ENCODE measurements around the gene PCED1B.
"Not testable (repeated sequence)": the region's sequence is repeated elsewhere in the genome, so short reads cannot be mapped to it uniquely, and the experiment has no call there.

PCED1B gene, protein sequence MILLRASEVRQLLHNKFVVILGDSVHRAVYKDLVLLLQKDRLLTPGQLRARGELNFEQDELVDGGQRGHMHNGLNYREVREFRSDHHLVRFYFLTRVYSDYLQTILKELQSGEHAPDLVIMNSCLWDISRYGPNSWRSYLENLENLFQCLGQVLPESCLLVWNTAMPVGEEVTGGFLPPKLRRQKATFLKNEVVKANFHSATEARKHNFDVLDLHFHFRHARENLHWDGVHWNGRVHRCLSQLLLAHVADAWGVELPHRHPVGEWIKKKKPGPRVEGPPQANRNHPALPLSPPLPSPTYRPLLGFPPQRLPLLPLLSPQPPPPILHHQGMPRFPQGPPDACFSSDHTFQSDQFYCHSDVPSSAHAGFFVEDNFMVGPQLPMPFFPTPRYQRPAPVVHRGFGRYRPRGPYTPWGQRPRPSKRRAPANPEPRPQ
- total RNA-seq, result 12.5 to 27.2 reads per million in 2 donors

DNA sequence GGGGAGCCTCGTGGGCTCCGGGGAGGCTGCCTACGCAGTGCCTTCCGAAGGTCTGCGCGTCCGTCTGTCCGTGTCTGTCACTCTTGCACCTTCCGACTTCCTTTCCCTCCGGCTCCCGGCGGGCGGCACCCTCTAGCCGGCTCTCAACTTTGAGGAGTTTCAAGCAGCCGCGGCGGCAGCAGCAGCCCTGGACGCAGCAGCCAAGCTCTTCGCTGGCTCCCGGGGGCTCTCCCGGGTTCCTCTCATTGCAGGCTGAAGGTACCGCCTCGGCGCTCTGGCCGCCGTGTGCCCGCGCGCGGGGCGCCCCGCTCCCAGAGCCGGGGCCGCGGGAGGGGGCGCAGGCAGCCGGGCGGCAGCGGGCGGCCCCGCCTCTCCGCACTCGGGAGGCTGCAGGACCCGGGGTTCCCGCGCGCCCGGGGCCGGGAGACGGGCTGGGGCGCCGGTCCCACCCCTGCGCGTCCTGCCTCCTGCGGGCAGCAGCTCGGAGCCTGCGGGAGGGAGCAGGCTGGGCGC, at the start of gene PCED1B, which contains the start of gene AMIGO2:
PCED1B (plus strand) TSS at position 154 of the 513 bp plus-strand sequence. CDS start 155,443 bp downstream, outside the sequence.
AMIGO2 (minus strand) TSS at position 492 of the 513 bp plus-strand sequence. CDS start 957 bp downstream, outside the sequence.
- DNase-seq, result peak; percentile 19 to 76 (median 50)

DNA sequence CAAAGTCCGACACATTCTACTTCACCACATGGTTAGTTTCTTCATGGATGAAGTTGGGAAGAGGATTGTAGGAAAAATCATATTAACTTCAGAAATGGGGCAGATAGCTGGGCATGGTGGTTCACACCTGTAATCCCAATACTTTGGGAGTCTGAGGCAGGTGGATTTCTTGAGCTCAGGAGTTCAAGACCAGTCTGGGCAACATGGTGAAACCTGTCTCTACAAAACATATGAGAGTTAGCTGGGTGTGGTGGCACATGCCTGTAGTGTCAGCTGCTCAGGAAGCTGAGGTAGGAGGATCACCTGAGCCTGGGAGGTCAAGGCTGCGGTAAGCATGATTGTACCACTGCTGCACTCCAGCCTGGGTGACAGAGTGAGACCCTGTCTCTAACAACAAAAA, 49.5 kb upstream of the PCED1B start:
- no peak for DNase-seq

DNA sequence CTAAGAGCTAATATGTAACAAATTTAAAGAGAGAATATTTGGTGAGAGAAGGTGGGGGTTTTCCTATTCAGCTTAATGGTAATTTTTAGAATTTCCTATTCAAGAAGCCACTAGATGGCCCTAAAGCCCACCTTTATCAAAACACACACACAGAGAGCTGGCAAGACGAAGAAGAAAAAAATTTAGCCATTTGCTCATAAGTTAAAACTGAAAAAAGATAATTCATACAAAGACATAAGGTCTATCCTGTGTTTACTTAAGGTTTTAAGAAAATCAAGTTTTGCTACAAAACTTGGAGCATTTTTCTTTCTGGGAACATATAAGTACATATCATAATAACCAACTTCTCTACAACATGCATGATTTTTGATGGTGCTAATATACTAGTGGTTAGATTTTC, 46.8 kb upstream of the PCED1B start:
- peak in 2 of 5 experiments; percentile 38 to 69 for DNase-seq

DNA sequence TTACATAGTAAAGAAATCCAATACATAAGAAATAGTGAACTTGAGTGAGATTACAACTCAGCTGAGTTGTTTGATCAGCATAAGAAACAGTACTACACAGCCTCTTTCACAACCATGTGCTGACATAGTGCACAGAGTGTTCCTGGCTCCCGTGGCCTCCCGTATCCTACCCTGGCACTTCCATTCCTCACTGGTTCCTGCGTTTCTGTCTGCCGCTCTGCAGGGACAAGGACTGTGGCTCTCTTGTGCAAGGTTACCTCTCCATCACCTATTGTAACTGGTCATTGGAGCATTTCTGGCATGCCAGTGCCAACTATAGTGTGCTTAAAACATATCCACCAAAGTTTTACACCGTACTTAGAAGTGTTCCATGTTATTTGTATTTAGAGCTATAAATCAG, 46.3 kb upstream of the PCED1B start:
- no peak for DNase-seq

DNA sequence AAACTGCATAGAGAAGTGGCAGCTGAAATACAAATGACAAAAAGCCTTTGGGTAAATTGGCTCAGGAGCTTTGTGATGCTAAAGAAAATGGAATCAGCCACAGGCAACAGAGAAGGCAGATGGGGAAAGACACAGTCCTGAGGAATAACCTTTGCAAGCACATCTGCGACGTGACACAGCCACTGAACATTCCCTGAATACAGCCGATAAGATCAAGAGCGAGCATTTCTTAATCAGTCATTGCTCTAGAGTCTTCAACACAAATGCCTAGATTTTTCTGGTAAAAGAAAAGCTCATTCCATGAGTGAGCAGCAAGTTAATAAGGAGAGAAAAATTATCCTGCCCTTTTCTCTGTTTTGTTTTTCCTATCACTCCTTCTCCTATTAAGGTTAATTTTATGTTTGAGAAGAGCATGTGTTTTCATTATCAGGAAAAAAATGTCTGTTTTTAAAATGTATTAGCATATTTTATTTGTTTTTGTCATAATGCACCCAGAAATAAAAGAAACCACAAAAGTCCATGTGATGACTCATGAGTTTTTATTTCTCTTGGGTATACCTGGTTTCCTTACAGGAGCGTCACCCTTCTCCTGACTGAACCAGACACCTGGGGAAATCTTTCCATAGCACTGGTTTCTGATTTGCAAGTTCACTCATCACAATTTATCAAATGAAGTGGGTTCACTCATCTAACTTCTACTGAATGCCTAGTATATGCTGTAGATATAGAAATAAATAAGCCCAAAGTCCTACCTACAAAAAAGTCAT, 45.4 kb upstream of the PCED1B start:
- DNase-seq, result no peak

DNA sequence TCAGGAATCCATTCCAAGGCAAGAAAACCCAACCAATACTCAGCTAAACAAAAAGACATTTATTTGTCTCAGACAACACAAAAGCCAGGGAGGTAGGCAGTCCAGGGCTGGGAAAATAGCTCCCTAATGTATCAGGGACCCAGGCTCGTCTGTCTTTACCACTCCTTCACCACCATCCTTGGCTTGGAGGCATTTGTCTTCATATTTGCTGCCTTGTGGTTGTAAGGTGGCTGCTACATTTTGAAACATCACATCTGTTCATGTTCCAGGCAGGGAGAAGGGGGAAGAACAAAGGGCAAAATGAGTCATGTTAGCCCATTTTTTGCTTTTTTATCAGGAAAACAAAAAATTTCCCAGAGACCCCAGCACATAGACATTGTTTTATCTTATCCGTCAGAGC, 44.8 kb upstream of the PCED1B start:
- no peak for DNase-seq

DNA sequence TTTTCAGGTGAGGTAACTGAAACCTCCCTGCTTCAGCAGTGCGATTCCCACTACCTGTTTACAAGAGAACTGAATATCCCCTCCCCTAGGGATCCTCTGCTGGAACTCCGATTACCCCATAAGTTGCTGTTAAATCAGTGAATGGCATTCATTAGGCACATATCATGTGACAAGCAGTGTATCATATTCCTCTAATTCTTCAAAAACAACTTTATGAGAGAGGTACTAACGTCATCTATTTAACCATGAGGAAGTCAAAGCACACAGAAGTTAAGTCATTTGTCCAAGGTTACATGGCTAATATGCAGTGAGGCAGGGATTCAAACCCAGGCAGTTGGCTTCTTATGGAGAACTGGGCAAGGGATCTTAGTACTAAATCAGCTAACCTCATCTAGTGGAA, 43.9 kb upstream of the PCED1B start:
- DNase-seq, result no peak

DNA sequence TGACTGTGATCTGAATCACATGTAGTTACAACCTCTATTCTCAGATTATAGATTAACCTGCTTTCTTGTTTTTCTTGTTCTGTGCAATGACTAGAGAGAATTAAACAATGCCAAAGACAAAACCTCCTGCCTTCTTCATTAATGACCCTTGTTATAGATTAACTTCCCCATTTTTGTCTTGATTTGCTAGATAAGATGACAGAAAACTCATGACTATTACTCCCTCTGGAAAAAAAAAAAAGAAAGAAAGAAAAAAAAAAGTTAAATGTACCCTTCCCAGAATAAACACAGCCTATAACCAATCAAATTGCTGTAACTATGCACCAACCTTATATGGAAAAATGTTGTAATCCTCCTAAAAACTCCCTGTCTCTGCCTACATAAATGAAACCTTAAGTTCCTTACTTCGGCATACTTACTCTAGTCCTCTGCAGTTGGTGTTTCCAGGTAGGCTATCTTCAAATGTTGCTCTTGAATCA, 41.1 kb upstream of the PCED1B start:
- no peak for DNase-seq

DNA sequence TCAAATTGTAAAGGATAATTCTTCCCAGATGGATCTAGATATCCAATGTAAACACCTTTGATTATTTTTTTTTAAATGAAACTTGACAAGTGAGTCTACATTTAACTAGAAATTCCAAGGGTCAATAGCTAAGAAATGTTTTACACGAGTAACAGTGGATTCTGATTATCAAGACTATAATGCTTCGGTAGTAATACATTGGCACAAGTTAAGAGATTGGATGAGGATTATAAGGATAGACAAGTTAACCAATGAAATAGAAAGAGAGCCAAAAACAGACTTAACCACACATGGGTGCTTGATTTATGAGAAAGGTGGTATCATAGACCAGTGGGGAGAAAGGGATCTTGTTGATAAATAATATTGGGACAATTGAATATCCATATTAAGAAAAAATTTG, 40.3 kb upstream of the PCED1B start:
- DNase-seq, result no peak

DNA sequence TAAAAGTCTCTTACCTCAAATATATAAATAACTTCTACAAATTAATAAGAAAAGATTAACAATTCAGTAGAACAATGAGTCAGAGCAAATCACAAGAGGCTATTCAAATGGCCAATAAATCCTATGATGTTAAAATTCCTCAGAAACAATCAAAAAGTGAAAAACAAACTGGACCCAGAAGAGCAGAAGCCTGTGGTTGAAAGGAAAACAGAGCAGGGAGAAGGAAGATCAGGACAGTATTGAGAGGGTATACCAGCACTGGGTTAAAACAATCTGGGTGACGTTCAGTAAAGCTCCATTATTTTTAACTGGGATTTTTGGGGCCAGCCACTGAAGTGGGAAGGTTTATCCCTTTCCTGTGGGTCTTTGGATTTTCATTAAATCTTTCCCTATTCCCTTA, 39.7 kb upstream of the PCED1B start:
- DNase-seq, result no peak

DNA sequence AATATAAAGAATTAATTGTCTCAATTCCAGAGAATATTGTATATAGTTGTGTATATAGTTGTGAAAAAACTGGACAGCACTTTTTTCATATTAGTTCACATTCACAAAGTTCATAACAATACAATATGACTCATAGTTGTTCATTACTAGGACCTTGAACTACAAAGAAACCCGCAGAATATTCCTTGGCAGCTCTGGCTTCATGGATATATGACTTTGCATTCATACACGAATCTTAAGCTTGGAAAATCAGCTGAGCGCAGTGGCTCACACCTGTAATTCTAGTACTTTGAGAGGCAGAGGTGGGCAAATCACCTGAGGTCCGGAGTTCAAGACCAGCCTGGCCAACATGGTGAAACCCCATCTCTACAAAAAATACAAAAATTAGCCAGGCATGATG, 38.1 kb upstream of the PCED1B start:
- DNase-seq, result no peak

DNA sequence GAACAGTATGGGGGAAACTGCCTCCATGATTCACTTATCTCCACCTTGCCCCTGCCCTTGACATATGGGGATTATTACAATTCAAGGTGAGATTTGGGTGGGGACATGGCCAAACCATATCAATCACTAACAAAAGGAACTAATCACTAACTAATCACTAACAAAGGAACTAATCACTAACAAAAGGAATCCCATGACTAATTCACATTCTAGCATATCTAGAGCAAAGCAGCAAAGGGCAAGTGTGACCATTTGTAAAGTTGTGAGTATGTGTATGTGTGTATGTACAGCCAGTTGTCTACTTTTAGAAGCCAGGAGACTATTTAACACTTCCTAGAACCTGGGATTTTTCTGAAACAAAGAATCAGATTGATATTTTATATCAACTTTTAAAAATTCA, 30.9 kb upstream of the PCED1B start:
- no peak for DNase-seq

DNA sequence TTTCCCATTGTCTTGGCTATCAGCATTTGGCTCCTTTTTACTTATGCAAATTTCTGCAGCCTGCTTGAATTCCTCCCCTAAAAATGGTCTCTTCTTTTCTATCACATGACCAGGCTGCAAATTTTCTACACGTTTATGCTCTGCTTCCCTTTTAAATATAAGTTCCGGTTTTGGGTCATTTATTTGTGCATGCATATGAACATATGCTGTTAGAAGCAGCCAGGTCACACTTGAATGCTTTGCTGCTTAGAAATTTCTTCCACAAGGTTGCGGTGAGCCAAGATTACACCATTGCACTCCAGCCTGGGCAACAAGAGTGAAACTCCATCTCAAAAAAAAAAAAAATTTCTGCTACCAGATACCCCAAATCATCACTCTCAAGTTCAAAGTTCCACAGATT, 28.1 kb upstream of the PCED1B start:
- not testable (repeated sequence) for DNase-seq

DNA sequence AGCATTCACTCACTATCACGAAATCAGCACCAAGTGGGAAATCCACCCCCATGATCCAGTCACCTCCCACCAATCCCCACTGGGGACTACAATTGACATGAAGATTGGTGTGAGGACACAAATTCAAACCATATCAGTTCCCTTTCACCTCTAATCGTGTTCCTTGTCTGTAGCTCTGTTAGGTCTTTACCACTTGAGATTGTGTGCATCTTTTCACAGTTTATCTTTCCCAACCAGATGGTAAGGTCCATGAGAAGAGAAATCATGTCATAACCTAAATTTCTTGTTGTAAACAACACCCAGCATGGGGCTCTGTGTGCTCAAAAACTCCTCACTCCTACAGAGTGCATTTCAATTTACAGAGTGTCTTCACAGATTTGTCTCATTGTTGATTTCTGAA, 27.1 kb upstream of the PCED1B start:
- DNase-seq, result no peak

DNA sequence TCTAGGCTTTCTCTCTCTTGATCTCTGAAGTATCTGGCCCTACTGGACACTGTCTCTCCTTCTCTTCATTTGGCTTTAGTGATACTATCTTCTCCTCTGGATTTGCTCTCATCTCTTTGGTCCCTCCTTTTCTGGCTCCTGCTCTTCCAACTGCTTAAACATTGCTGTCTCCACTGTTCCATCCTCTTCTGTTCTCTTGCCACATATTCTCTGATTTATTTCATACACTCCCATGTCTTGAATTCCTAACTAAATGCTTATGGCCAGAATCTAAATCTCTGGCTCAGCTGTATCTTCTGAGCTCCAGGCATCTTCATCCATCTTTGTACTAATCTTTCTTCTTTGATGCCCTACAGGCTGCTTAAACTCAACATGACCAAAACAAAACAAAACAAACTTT, 25.5 kb upstream of the PCED1B start:
- no peak for DNase-seq

DNA sequence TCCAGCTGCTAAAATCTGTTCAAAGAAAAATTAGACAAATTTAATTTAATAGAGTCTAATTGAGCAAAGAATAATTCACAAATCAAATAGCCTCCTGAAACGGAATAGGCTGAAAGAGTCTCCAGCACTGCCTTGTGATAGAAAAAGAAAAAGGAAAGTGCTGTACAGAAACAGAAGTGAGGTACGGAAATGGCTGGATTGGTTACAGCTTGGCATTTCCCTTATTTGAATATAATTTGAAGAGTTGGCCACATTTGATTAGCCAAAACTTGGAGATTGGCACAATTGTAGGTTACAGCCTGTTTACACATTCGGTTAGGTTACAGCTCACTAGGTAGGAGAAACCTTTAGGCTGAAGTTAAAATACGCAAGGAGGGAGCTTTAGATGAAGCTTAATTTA, 24.8 kb upstream of the PCED1B start:
- DNase-seq, result no peak

DNA sequence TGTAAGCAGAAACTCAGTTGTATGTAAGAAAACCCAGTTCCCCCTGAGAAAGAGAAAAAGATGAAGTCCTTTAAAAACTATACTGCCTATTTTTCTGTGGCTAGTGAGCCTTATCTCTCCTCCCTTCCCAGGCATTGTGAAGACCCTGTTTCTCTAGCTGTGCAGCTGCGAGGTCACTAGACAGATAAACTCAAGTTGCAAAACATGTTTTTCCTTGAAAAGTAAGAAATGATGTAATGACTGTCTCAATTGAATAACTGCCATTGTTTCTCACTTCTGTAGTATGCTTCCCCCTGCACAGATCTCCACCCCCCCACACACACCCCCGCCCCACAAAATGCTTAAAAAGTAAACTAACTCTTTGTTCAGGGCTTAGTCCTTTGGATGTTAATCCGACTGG, 23.6 kb upstream of the PCED1B start:
- DNase-seq, result not testable (repeated sequence)

DNA sequence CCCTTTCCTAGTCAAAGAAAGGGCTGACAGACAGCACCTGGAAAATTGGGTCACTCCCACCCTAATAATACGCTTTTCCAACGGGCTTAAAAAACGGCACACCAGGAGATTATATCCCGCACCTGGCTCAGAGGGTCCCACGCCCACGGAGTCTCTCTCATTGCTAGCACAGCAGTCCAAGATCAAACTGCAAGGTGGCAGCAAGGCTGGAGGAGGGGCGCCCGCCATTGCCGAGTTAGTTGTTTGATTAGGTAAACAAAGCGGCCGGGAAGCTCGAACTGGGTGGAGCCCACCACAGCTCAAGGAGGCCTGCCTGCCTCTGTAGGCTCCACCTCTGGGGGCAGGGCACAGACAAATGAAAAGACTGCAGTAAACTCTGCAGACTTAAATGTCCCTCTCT, 22.5 kb upstream of the PCED1B start:
- DNase-seq, result not testable (repeated sequence)

DNA sequence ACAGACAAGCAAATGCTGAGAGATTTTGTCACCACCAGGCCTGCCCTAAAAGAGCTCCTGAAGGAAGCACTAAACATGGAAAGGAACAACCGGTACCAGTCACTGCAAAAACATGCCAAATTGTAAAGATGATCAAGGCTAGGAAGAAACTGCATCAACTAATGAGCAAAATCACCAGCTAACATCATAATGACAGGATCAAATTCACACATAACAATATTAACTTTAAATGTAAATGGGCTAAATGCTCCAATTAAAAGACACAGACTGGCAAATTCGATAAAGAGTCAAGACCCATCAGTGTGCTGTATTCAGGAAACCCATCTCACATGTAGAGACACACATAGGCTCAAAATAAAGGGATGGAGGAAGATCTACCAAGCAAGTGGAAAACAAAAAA, 20.8 kb upstream of the PCED1B start:
- DNase-seq, result not testable (repeated sequence)

DNA sequence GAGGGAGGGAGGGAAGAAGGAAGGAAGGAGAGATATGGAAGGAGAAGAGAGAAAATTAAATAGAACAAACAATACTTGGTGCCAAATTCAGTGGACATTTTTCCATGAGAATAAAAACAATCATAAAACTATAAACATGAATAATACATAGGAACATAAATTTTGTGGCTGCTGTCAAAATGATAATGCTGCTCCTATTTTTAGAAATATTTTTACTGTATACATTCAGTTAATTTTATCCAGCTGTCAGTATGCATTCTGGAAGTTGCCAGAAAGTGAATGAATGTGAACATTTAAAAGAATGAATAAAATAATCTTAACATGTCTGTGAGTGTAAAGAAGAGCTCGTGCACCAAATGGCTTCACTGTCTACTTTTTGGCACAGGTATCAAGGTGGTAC, 13.9 kb upstream of the PCED1B start:
- DNase-seq, result no peak

DNA sequence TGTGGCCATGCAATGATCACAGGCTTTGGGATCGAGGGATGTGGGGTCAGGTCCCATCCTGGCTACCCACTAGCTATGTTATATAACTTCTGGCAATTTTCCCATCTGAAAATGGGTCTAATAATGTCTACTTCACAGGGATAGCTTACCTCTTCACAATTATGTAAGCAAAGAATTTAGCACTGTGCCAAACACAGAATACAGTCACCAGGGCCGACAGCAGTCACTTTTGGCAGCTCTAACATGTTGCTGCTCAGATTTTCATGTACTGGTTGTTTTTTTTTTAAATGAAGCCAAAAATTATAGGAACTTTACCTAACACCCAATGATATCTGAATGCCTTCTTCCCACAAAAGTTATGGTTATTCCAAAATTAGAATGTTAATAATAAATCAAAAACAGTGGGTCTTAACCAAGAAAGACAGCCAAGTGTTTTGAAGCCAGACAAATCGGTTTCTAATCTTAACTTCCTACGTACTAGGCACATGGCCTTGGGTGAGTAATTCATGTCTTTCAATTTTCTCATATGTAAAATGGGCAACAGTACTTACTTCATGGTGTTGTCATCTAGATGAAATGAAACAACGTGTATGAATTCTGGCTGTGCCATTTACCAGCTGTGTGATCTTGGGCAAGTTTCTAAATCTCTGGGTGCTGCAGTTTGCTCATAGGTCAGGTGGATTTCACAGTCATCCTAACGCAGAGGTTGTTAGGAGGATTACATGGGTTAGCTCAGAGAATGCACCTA, 13.0 kb upstream of the PCED1B start:
- DNase-seq, result peak in 1 of 5 experiments; percentile 55

DNA sequence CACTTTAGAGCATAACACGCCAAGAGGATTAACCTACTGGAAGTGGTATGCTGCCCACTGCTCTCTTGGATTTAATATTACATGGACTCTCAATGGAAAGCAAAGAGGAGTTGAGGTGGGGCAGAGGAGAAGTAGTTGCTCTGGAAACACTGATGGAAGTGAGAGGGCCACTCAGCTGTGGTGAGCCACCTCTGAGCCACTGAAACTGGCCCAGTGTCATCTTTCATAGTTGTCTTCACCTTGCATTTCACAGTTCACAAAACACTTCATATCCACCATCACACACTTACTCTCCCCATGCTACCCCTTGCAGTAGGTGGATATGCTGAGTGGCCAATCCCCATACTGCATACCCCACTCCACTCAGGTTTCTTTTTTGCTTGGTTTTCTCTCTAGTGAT, 12.2 kb upstream of the PCED1B start:
- DNase-seq, result peak in 1 of 5 experiments; percentile 12

Measured in T-helper 2 cell (primary cell).